Measurements from ENCODE around the gene POU3F2. TPM values are rescaled to one million over a fixed set of nuclear protein-coding genes. Genes with fewer than 3 reads are reported as not detected.

POU3F2 gene
- total RNA-seq: not detected in 2 replicates

GRCh38 chr6:98834060-98835031 lies at the start of gene POU3F2:
Gene POU3F2 (plus strand): TSS chr6:98834574. CDS start chr6:98834874, 300 bp downstream.

Other genes starting within 250 kb of the POU3F2 start
- 7.5 and 11.4 TPM in 2 replicates for gene FBXL4, start 113.4 kb downstream of the POU3F2 start, total RNA-seq

All from epithelial cell of umbilical artery (primary cell).